GM15510 (cell line): Measurements from ENCODE around the gene AIF1L.

Source experiments
- POLR2A ChIP-seq: IDR thresholded peaks from 3 replicates; pipeline ENCODE4 v1.6.1; 2011; ENCODE audit warnings: borderline replicate concordance; ENCODE audit not compliant: insufficient read length; ENCODE audit errors: extremely low read depth

AIF1L gene

GRCh38 chr9:131103024-131103423 is 6.7 kb downstream of the AIF1L start:
- no peak for TF ChIP-seq POLR2A

GRCh38 chr9:131103535-131103934 is 7.2 kb downstream of the AIF1L start:
- no peak for TF ChIP-seq POLR2A

DNA sequence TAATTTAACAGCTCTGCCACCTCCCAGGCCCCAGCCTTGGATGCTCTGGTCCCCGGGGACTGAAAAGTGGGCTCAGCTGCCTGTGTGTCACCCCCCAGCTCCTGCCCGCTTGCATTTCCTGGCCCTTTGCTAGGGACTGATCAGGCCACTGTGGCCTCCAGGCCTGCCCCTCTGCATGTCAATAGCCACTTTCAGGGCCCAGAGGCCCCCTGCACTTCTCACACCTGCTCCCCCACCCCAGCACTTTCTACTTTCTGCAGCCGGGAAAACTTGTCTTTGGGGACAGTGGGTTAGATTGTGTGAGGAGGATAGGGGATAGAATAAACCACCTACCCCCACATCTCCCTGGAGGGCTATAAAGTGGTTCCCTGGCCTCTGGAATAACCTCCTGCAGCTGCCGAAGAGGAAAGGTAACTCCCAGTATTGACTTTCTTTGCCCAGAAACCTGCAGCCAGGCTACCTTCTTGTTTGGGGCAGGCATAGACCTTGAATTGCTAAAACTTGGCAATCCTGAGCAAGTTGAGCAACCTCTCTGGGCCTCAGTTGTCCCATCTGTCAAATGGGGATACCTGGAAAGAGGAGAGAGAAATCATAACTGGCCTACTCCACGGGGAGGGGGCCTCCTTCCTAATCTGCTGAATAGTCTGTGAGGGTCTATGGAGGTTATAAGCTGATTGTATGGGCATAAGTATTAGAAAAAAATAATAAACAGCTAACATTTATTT is 7.8 kb downstream of the AIF1L start:
- no peak for TF ChIP-seq POLR2A

- no peak for TF ChIP-seq POLR2A
Measured at GRCh38 chr9:131105952-131106351, 9.6 kb downstream of the AIF1L start.

DNA sequence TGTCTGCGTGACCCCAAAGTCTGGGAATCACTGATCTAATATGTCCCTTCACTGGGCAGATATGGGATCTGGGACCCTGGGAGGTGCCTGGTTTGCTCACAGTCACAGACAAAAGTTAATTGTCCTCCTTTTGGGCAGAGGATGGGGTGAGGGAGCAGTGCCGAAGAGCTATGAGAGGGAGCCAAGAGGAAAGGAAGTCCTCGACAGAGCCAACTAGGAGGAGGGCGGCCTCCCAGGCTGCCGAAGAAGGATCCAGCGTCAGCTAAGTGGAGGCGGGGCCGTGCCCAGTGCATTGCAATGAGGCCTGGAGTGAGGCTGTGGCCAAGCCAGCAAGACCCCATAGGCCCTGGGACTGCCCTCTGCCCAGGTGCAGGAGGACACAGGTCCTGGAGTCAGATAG is 11.4 kb downstream of the AIF1L start:
- TF ChIP-seq POLR2A: no peak

DNA sequence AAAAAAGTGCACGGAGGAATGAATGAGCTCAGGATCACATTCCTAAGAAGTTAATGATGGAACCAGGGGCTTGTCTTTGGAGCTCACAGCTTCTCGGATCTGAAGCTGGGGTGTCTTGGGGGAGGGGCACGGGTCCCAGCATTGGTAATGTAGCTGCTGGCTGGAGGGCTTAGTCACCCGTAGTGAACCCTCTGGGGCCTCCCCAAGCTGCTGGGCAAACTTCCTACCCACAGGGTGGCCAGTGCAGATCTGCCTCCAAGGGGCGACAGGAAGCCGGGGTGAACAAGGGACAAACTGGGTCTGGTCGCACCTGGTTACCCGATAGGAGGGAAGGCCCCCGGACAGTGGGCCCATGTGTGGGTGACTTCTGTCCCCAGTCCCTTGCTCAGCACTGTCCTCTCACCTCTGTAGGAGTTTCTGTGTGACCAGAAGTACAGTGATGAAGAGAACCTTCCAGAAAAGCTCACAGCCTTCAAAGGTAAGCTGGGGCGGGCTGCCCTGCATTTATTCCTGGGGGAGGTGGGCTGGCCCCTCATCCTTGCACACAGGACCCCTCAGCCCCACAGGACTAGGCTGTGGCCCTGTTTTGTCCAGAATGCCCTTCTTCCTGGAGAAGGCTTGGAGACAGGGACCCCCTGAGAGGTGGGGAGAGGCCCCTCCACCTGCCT is 15.0 kb downstream of the AIF1L start:
- TF ChIP-seq POLR2A: no peak

GRCh38 chr9:131111854-131112311 is 15.6 kb downstream of the AIF1L start:
- no peak for TF ChIP-seq POLR2A

GRCh38 chr9:131112374-131113154 is 16.2 kb downstream of the AIF1L start:
- TF ChIP-seq POLR2A: no peak

DNA sequence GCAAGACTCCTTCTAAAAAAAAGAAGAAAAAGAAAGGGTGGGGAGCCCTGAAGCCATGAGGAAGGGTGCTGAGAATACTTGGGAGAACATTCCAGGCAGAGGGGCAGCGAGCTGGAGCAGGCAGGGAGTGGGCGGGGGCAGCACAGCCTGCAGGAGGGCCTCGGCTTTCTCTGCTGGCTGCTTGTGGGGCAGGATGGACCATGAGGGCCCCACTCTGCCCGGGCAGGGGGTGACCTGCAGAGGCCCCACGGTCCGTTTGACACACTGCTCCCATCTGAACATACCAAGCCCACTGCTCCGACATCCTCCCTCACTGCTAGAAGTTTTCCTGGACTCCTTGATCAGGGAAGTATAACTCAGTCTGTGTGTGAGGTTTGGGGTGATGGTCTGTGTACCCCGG is 17.3 kb downstream of the AIF1L start:
- no peak for TF ChIP-seq POLR2A

- TF ChIP-seq POLR2A: no peak
Measured at GRCh38 chr9:131114084-131114535, 17.8 kb downstream of the AIF1L start.

GRCh38 chr9:131116281-131117120 is 20.2 kb downstream of the AIF1L start:
- TF ChIP-seq POLR2A: no peak

DNA sequence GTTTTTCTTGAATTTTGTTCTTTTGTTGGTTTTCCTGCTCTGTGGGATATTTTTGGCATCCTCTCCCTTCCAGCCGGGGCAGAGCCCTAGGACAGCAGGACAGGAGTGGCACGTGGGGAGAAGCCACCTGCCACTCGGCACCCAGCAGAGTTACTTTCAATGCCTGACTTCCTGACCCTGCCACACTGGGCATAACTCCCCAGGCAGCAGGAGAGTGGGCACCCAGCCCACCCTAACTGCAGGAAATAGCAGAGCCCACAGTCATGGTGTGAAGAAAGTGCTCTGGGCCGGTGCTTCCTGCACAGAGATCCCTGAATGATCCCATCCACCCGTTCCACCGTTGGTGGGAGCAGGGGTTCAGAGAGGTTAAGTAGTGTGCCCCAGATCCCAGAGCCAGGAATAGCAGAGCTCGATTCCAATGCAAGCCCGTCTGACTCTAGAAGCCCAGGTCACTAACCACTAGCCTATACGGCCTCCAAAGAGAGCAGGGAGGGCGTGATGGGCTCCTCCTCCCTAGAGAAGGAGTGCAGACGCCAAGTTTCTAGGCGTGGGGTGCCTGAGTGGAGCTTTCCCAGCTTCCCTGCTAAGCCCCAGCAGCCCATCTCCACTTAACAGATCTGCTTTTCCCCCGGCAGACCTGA is 20.9 kb downstream of the AIF1L start:
- no peak for TF ChIP-seq POLR2A

GRCh38 chr9:131117762-131118145 is 21.4 kb downstream of the AIF1L start:
- TF ChIP-seq POLR2A: no peak

DNA sequence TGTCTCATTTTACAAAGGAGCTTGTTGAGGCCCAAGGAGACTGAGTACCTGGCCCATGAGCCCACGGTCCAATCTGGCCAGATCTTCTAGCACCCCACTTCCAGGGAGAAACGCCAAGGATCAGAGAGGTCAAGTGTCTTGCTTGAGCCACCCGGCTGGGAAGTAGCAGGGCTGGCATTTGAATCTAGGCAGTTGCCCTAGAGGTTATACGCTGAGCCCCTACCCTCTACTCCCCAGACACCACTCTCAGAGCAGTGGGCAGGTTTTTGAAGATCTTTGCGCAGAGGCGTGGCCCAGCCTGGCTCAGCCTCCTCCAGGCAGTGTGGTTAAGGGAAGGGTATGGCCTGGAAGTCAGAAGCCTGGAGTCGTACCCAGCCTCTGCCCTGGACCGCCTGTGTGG is 23.3 kb downstream of the AIF1L start:
- no peak for TF ChIP-seq POLR2A
